Left ventricle myocardium inferior (tissue), 1 donor: ENCODE data around the gene SPNS3. TPM values are rescaled to one million over a fixed set of nuclear protein-coding genes. Genes with fewer than 3 reads are reported as not detected.

Experiments used
- DNase-seq: peaks from one replicate; pipeline ENCODE4 v3.0.0-alpha.2; 2020
- H3K27ac ChIP-seq: fragments of 200-600 bp; replicated peaks from 2 replicates; pipeline ENCODE4 v1.8.0; 2021
- H3K27me3 ChIP-seq: fragments of 200-600 bp; 2 replicates; pipeline ENCODE4 v1.8.0; 2021; ENCODE audit warnings: low read depth
- H3K36me3 ChIP-seq: fragments of 200-600 bp; 2 replicates; pipeline ENCODE4 v1.8.0; 2021
- H3K4me1 ChIP-seq: fragments of 200-600 bp; 2 replicates; pipeline ENCODE4 v1.8.0; 2021
- H3K4me3 ChIP-seq: fragments of 200-600 bp; 2 replicates; pipeline ENCODE4 v1.8.0; 2021; ENCODE audit warnings: mild to moderate bottlenecking, moderate library complexity
- H3K9me3 ChIP-seq: fragments of 200-600 bp; replicated peaks from 2 replicates; pipeline ENCODE4 v1.8.0; 2021
- CTCF ChIP-seq: fragments of 200-600 bp; IDR thresholded peaks from 2 replicates; pipeline ENCODE4 v1.8.0; 2021; ENCODE audit warnings: antibody characterized with exemption, mild to moderate bottlenecking, borderline replicate concordance
- intact Hi-C: fragments of 100-400 bp; cut with micrococcal nuclease; formaldehyde crosslinking; loops from one replicate; pipeline ENCODE4 v1.11.0; 2022
- total RNA-seq: library from RNA; stranded (reverse); fragmentation: NEBNext Ultra II Directional; extraction: Animal tissue kit (Norgen Biotek cat#: 25700); gene quantifications from one replicate; pipeline ENCODE4 v1.2.1, GENCODE V29; 2021
- donor health status: DM: no; HTN: yes; CAD: no; lungs with severe emphysema.

The SPNS3 gene
- total RNA-seq, 1 donor from 2014 or later, result 1.7 TPM

- Histone ChIP-seq H3K4me1 (peaks cover 100% of the 10 kb centered on the region), H3K36me3 (peaks cover 27% of the 10 kb centered on the region), H3K4me3 (peak overlapping the region; percentile 37), H3K9me3 (no peaks in the 10 kb centered on the region), H3K27me3 (no peaks in the 10 kb centered on the region), H3K27ac (peak overlapping the region; percentile 84)
- TF ChIP-seq CTCF, result no peak
- intact Hi-C loops, result no loop called here
- peak; percentile 42 for DNase-seq
Observed at GRCh38 chr17:4536742-4537411, 103.1 kb downstream of the SPNS3 start.

Other genes starting within 250 kb of the SPNS3 start
- gene ANKFY1, start 170.0 kb upstream of the SPNS3 start, total RNA-seq, result 22.9 TPM
- 92.8 TPM for gene UBE2G1, start 67.3 kb upstream of the SPNS3 start, total RNA-seq
- 11.2 TPM for gene SPNS2, start 64.9 kb downstream of the SPNS3 start, total RNA-seq
- 21.3 TPM for gene MYBBP1A, start 121.4 kb downstream of the SPNS3 start, total RNA-seq
- gene GGT6, start 126.6 kb downstream of the SPNS3 start, total RNA-seq, result not detected
- 33.4 TPM for gene SMTNL2, start 150.6 kb downstream of the SPNS3 start, total RNA-seq
- 0.33 TPM for gene ALOX15, start 207.7 kb downstream of the SPNS3 start, total RNA-seq